Stimulated activated CD8-positive, alpha-beta memory T cell treated with anti-CD3 and anti-CD28 coated beads, Interleukin-15, amount 100 ng/mL, for 1 hour (primary cell): Measurements from ENCODE around the gene DOK6.

Experiments used
- DNase-seq: peaks from one replicate; pipeline ENCODE4 v3.0.0-alpha.2; 2020; ENCODE audit warnings: low read depth

Gene DOK6

DNA sequence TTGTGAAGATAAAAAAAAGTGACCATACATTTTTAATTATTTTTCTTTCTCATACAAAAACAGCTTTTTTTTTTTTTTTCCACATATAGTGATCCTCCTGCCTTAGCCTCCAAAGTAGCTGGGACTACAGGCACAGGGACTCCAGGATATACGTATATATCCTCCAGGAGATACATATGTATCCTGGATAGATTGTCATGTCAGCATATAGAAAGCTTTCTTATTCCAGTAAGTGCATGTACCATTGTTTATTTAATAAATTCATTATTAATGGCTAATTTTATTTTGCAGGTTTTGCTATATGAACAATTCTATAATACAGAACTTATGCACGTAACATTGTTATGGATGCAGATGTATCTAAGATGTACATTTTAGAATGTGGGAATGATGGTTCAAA, 138.7 kb downstream of the DOK6 start:
- DNase-seq = no peak

DNA sequence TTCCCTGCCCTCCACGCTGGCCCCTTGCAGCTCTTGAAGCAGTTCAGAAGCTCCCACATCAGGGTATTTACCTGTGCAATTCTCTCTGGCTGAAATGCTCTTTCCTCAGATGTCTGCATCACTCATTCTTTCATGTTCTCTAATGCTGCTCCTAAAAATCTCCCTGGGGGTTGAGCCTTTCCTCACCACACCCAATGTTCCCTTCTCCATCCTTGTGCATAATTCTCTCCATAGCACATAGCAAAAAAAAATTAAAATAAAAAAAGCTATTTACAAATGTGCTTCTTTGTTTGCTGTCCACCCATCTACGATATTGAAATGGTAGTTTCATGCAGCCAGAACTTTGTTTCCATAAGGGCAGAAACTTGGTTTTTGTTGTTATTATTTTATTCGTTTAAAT, 155.5 kb downstream of the DOK6 start:
- no peak for DNase-seq

DNA sequence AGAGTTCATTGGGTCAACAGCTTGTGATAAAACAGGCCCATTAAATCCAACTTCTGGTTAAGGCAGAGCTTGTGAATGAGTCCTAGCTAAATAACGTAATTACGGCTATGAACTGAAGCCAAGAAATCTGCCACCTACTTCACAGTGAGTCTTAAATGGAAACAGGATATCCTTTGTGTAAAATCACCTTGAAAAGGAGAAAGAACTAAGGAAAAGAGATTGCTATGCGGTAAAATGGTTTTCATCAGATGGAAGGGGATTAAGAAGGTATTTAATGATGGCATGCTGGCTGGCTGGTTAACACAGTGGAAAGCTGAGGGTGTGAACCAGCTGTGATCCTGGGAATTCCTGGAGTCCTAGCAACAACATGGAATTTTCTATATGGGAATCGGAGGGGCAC, 156.6 kb downstream of the DOK6 start:
- no peak for DNase-seq

DNA sequence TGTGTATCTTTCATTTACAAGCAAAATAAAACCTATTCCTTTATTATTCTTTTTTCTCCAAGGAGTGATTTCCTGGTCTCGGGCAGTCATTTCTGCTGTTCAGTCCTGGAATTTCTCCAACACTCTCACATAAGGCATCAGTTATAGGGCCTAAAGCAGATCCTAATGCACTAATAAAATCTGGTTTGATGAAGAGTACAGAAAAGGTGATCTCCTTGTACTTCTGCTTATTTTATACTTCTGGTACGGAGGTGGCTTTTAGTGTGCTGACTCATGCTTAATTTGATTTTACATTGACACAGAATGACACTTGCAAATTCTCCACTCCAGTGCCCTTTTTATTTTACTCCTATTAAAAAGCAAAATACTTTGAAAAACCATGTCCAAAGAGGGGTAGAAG, 157.4 kb downstream of the DOK6 start:
- DNase-seq = no peak

- no peak for DNase-seq
Observed at GRCh38 chr18:69559604-69560003, 158.9 kb downstream of the DOK6 start.

- DNase-seq = no peak
Observed at GRCh38 chr18:69564602-69565001, 163.9 kb downstream of the DOK6 start.

DNA sequence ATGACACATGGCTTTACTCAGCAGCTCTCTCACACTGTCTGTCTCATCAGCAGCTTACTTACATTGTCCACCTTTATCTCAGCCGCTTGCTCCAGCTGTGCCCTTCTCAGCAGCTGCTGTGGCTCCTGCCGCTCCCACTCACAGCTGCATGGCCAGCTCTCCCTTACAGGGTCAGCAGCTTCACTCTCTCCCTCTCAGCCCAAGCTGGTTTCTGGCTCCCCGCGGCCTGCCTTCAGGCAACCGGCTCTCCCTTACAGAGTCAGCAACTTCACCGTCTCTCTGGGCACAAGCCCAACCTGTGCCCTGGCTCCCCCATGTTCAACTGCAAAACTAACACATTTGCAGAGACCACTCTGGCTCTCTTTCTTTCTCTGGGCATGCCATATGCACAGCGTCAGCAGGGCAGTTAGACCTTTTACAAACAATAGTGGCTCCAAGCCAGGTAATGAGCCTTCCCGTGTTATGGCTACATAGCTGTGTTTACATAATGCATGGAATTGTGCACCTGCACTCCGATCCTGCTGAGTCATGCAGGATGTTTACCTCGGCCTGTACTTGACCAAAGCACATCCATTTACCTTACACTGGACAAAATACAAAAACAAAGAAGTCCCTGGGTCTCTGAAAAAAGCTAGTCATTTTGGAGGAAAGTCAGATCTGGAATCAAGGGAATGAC, 167.3 kb downstream of the DOK6 start:
- DNase-seq = no peak

DNA sequence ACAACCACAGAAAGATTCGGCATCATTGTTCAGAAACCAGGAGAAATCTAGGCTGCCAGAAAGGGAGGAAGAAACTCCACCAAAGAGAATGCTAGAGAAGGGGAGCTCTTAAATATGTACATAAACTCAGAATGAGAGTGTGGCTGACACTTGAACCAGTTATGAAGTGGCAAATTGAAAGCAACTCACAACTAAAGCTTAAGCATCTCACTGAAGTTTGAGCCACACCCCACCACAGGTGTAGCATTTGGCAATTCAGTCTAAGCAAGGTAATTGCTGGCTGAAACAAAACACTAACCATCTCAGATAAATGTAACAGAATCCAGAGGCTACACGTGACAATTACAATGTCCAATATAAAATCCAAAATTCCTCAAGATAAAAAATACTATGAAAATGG, 168.4 kb downstream of the DOK6 start:
- no peak for DNase-seq

GRCh38 chr18:69574401-69574800, 173.7 kb downstream of the DOK6 start:
- DNase-seq = no peak

DNA sequence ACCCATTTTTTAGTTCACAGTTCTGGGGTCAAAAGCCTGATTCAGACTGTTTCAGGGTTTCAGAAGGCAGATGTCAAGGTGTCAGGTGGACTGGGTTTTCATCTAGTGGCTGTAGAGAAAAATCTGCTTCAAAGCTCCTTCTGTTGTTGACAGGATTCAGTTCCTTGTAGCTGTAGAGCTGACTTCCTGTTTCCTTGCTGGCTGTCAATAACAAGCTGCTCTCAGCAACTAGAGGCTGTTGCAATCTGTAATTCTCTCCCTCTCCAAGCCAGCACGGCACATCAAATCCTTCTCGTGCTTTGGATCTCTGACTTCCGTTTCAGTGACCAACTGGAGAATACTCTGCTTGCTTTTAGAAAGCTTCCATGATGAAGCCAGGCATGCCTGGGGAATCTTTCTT, 179.4 kb downstream of the DOK6 start:
- no peak for DNase-seq

GRCh38 chr18:69584429-69584828, 183.7 kb downstream of the DOK6 start:
- DNase-seq = no peak

DNA sequence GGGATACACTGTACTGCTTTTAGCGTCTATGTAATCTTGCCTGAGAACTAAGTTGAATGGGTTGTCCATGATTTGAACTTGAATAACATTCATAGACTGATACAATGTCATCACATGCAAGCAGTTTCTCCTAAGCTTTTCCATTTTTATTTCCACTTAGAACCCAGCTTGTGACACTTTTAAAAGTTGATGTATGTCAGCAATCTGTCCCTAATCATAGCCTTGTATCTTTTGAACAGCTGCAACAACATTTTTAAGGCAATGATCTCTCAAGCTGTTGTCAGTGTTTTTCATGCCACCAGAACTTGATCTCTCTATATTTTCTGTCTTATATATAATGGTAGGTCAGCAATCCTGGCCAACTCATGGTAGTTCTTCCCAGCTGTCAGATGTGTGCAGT, 185.0 kb downstream of the DOK6 start:
- no peak for DNase-seq

- no peak for DNase-seq
Observed at GRCh38 chr18:69586537-69586936, 185.8 kb downstream of the DOK6 start.

DNA sequence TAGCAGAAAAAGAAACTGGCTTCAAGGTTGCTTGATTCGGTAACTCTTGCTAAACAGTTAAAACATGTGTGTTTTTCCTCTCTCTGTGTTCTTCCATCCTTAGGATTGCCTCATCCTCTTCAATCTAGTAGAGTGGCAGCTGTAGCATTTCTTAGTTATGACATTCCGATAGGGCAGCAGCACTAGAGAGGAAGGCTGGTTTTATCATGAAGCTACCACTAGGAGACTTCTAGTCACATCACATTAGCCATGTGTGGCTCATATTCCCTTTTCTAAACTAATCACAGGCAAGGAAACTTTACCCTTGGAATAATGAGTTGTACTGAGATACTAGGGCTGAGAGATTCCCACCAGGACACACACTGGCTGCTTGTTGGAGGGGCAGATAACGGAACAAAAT, 187.6 kb downstream of the DOK6 start:
- DNase-seq = no peak

- DNase-seq = no peak
Observed at GRCh38 chr18:69590150-69590549, 189.5 kb downstream of the DOK6 start.

DNA sequence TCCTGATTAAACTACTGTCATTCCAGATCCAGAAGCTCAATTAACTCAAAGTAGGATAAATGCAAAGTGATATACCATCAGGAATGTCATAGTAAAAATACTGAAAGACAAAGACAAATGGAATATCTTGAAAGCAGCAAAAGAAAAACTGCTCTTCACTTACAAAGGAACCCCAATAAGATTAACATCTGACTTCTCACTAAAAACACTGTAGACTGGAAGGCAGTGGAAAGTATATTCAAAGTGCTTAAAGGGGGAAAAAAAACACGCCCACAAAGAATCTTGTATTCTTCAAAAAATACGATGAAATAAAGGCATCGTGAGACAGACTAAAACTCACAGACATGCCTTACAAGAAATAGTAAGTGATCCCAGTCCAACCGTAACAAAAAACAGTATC, 195.7 kb downstream of the DOK6 start:
- no peak for DNase-seq

GRCh38 chr18:69597561-69597960, 196.9 kb downstream of the DOK6 start:
- no peak for DNase-seq

DNA sequence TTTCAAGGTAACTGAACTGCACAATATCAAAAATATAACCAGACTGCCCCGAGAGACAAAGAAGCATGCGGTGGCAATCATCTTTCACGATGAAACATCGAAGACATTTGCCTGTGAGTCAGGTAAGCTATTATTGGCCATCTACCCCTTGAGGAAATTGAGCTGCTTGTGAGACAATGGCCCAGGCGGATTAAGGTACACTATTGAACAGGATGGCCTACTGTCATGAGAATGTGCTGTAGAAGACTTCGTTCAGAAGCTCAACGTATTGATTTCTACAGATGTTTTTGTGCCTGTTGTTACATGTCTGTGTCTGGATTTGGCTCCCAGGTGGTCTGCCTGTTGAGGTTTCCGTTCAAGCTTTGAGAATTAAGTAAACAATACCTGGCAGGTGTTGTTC, 198.7 kb downstream of the DOK6 start:
- DNase-seq = no peak

GRCh38 chr18:69612242-69612641, 211.6 kb downstream of the DOK6 start:
- no peak for DNase-seq

DNA sequence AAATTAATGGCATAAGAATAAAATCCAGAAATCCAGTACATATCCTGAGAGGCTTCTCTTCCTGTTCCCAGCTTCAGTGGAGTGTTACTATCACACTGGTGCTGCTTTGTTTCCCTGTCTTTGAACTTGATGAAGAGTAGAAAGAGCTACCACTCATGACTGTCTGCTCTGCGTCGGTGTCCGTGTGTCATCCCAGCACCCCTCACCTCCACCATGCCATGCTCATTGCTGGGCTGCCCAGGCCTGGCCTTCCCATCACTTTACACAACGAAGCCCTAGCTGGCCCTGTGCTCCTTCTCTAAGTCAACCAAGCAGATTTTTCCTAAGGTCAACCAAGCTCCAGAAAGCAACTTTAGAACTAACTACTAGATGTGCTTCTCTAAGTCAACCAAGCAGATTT, 215.4 kb downstream of the DOK6 start:
- DNase-seq = no peak

DNA sequence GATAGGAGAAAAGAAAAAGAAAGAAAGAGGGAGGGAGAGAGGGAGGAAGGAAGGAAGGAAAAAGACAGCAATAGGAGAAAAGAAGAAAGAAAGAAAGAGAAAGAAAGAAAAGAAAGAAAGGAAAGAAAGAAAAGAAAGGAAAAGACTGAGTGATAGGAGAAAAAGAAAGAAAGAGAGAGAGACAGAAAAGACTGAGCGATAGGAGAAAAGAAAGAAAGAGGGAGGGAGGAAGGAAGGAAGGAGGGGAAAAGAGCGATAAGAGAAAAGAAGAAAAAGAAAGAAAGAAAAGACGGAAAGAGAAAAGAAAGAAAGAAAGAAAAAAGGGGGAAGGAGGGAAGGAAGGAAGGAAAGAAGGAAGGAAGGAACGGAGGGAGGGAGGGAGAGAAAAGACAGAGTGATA, 216.7 kb downstream of the DOK6 start:
- no peak for DNase-seq

DNA sequence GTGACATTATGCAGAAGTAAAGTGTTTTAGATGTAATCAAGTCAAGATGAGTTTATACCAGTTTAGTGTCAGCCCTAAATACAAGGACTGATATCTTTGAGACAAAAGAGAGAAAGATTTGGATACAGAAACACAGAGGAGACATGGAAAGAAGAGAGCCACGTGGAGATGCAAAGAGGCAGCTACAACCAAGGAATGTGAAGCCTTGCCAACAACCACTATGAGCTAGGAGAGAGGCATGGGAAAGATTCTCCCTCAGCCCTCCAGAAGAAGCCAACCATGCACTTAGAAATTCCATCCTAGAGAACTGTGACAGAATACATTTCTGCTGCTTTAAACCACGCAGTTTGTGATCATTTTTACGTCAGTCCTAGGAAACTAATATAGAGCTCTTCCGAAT, 217.2 kb downstream of the DOK6 start:
- no peak for DNase-seq

DNA sequence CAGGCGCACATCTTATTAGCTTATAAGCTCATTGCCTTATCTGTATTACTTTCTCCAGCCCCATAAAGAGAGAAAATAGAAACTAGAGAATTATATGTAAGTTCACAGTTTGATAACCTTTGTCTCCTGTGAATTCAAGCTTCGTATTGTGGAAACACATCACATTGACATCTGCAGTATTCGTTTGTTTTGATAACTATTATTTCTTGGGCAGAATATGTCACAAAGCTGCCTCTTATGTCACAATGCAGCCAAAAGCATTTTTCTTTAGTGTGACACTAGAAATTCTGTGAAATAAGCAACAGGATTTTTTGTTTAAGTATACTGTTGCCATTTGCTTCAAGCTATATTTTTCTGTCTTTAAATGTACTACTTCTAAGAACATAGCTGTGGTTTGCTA, 221.5 kb downstream of the DOK6 start:
- DNase-seq = no peak

- DNase-seq = no peak
Observed at GRCh38 chr18:69622961-69623360, 222.3 kb downstream of the DOK6 start.

DNA sequence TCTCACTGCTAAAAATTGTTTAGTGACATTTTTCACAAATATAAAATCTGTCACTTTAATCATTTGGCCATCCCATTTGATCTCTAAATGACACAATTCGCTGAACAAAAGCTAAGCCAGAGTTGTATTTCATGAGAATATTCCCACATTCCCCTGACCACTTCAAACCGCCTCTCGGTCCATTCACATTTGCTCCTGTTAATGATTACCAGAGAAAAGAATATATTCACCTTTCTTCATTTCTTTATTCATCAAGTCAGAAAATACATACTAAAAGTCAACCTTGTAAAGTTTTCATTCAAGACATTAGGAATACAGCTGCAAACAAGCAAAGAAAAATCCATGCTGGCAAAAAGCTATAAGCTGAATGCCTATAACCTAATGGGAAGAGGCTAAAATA, 225.5 kb downstream of the DOK6 start:
- no peak for DNase-seq
